GM12878 (cell line): Measurements from ENCODE around the gene KDM2A. TPM values are rescaled to one million over a fixed set of nuclear protein-coding genes. Genes with fewer than 3 reads are reported as not detected.

ENCODE experiments used
- ATAC-seq: fragments of 200-7000 bp; cut with Tn5 transposase; 3 replicates; pipeline ENCODE4 v1.9.1; 2020; ENCODE audit warnings: mild to moderate bottlenecking, moderate library complexity
- BruUV-seq: library from RNA; stranded (reverse); fragments of 400-500 nt; replicated peaks from 2 replicates; lab custom pipeline; 2021; lab: Mats Ljungman, UMichigan
- CTCF ChIA-PET: fragments of 300-600 bp; sonication (Branson Sonifier 250); formaldehyde crosslinking; extraction: SDS; loops from one replicate; lab custom pipeline; 2021; ENCODE audit warnings: inconsistent platforms; lab: Yijun Ruan, JAX
- POLR2A ChIA-PET: fragments of 350-600 bp; formaldehyde crosslinking; extraction: SDS; loops from one replicate; lab custom pipeline; 2021; ENCODE audit warnings: inconsistent platforms; lab: Charles Lee
- RAD21 ChIA-PET: fragments of 300-600 bp; sonication (Branson Sonifier 250); formaldehyde crosslinking; loops from one replicate; lab custom pipeline; 2023; ENCODE audit warnings: antibody characterized with exemption; ENCODE audit not compliant: unreplicated experiment; lab: Charles Lee
- SMC1A ChIA-PET: fragments of 300-600 bp; sonication (Branson Sonifier 250); formaldehyde crosslinking; loops from one replicate; lab custom pipeline; 2023; ENCODE audit not compliant: unreplicated experiment, uncharacterized antibody; lab: Charles Lee
- DNase-seq: peaks from one replicate; pipeline ENCODE4 v3.0.0-alpha.2; 2011; ENCODE audit warnings: low read depth, low spot score
- FAIRE-seq: peaks from 3 replicates; lab custom pipeline; 2011; peaks lifted over from hg19 to GRCh38; lab: Jason Lieb, UNC
- H2AFZ ChIP-seq: 2 replicates; pipeline ENCODE4 v1.6.0; 2011; ENCODE audit warnings: low read depth, low read length, control low read depth; ENCODE audit not compliant: control insufficient read depth
- H3K27ac ChIP-seq: 2 replicates; pipeline ENCODE4 v1.5.1; 2011; ENCODE audit warnings: control low read depth; ENCODE audit not compliant: control insufficient read depth, insufficient read depth
- H3K27me3 ChIP-seq, 2 experiments: replicated peaks in 1 of 2; 2 replicates each; pipeline versions ENCODE4 v1.6.0 to v1.6.1; 2011; ENCODE audit warnings: low read length in 1 of 2; ENCODE audit not compliant: control insufficient read depth in 2 of 2, insufficient read depth in 2 of 2
- H3K36me3 ChIP-seq, 2 experiments: 2 replicates each; pipeline ENCODE4 v1.5.1; 2011; ENCODE audit warnings: low read length in 1 of 2; ENCODE audit not compliant: control insufficient read depth in 2 of 2, insufficient read depth in 2 of 2
- H3K4me1 ChIP-seq: 2 replicates; pipeline ENCODE4 v1.6.1; 2011; ENCODE audit warnings: mild to moderate bottlenecking, low read length, moderate library complexity, mixed read lengths; ENCODE audit not compliant: control insufficient read depth, insufficient read depth
- H3K4me2 ChIP-seq: 2 replicates; pipeline ENCODE4 v1.6.0; 2011; ENCODE audit warnings: control low read depth; ENCODE audit not compliant: control insufficient read depth, insufficient read depth
- H3K4me3 ChIP-seq: fragments of 200-600 bp; sonication (generic); 2 replicates; pipeline ENCODE4 v1.5.1; 2016
- H3K79me2 ChIP-seq: 2 replicates; pipeline ENCODE4 v1.6.0; 2011; ENCODE audit warnings: low read length; ENCODE audit not compliant: control insufficient read depth, insufficient read depth
- H3K9ac ChIP-seq: 2 replicates; pipeline ENCODE4 v1.8.0; 2011; ENCODE audit warnings: low read length, control low read depth, mixed read lengths; ENCODE audit not compliant: control insufficient read depth, insufficient read depth
- H3K9me3 ChIP-seq: replicated peaks from 3 replicates; pipeline ENCODE4 v1.5.1; 2011; ENCODE audit warnings: mild to moderate bottlenecking, low read length; ENCODE audit not compliant: control insufficient read depth, insufficient read depth
- H4K20me1 ChIP-seq: 2 replicates; pipeline ENCODE4 v1.6.0; 2011; ENCODE audit not compliant: control insufficient read depth, insufficient read depth
- EED ChIP-seq: sonication (generic); IDR thresholded peaks from 2 replicates; pipeline ENCODE4 v1.6.1; 2016; ENCODE audit warnings: antibody characterized with exemption, low read depth
- MEF2A ChIP-seq: IDR thresholded peaks from 2 replicates; pipeline ENCODE4 v1.6.1; 2011; ENCODE audit warnings: low read depth, mild to moderate bottlenecking, low read length, moderate library complexity; ENCODE audit not compliant: insufficient read depth
- MEF2B ChIP-seq: fragments of 450-650 bp; IDR thresholded peaks from 2 replicates; pipeline ENCODE4 v1.6.1; 2018; ENCODE audit warnings: mild to moderate bottlenecking, moderate library complexity; ENCODE audit not compliant: partially characterized antibody, poor library complexity, severe bottlenecking
- POLR2A ChIP-seq: IDR thresholded peaks from 2 replicates; pipeline ENCODE4 v1.6.1; 2011; ENCODE audit warnings: low read depth, mild to moderate bottlenecking, low read length
- SPI1 ChIP-seq: IDR thresholded peaks from 2 replicates; pipeline ENCODE4 v1.6.1; 2011; ENCODE audit warnings: low read depth, mild to moderate bottlenecking, low read length, moderate library complexity, borderline replicate concordance; ENCODE audit not compliant: insufficient read depth
- ZNF217 ChIP-seq: fragments of 450-650 bp; IDR thresholded peaks from 2 replicates; pipeline ENCODE4 v1.6.1; 2017; ENCODE audit warnings: antibody characterized with exemption, mild to moderate bottlenecking
- WGBS: methylation state at CpG from one replicate; pipeline ENCODE4 v1.1.6; 2016; ENCODE audit warnings: low lambda C conversion rate; ENCODE audit not compliant: insufficient replicate concordance, insufficient coverage; ENCODE audit errors: missing lambda C conversion rate; 5-methylcytosine and 5-hydroxymethylcytosine counted together
- in situ Hi-C: fragments of 300-500 bp; cut with MboI; formaldehyde crosslinking; loops from 9 replicates; pipeline ENCODE4 v1.14.3; 2018; ENCODE audit warnings: mixed read lengths
- intact Hi-C: fragments of 100-400 bp; cut with micrococcal nuclease; formaldehyde crosslinking; loops from one replicate; pipeline ENCODE4 v1.14.2; 2022; ENCODE audit not compliant: unreplicated experiment
- polyA plus RNA-seq, 11 experiments: library from polyadenylated mRNA; depleted of rRNA in 4 of 11; unstranded in 6 of 11; stranded (reverse) in 5 of 11; fragments of >200 nt; fragmentation: Nextera tagmentation in 4 of 11; fragmentation: Illumina TruSeq in 1 of 11; extraction: Ambion mirVana in 4 of 11; extraction: Trizol in 1 of 11; gene quantifications; 1 replicate in 1 of 11; 2 replicates in 10 of 11; pipeline versions ENCODE4 v1.2.1 to v1.2.3, GENCODE V29; 2011 to 2016; ENCODE audit warnings: inconsistent platforms in 2 of 11, missing spikeins in 2 of 11, low read depth in 1 of 11
- total RNA-seq, 4 experiments: library from RNA; depleted of rRNA in 3 of 4; stranded (reverse); fragments of >200 nt in 3 of 4; fragmentation: Illumina TruSeq in 1 of 4; extraction: Trizol in 1 of 4; gene quantifications; 2 replicates each; pipeline versions ENCODE4 v1.2.1 to v1.2.3, GENCODE V29; 2013 to 2021
- TF ChIP-seq, protein P1 (sequence below): fragments of 450-650 bp; IDR thresholded peaks from 2 replicates; pipeline ENCODE4 v1.6.1; 2017; ENCODE audit warnings: mild to moderate bottlenecking, low read depth, inconsistent platforms; ENCODE audit not compliant: poor library complexity, severe bottlenecking

The KDM2A gene
- total and polyA plus RNA-seq, 10 of the 15 experiments (the other 5 are each of a cell fraction or from before 2014, with no cell fraction given) = 10.5 to 69.3 (median 41.6) TPM

DNA sequence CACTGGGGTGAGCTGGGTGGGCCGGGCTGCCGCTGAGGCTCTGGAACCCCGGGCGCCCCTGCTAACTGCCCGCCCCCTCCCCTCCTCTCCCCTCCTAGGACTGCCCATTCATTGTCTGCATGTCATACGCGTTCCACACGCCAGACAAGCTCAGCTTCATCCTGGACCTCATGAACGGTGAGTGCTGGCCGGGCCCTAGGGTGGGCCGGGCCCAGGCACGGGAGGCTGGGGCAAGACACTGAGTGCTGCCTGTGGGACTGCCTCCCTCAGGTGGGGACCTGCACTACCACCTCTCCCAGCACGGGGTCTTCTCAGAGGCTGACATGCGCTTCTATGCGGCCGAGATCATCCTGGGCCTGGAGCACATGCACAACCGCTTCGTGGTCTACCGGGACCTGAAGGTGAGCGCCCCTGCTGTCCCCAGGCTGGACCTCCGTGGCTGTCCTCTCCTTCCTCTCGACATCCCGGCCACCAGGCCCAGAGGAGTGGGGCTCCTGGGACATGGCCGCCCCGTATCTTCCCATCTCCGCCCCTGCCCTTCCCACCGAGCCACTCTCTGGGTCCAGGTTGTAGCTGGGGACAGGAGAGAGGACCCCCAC lies 162.6 kb downstream of the KDM2A start:
- BruUV-seq = no TSS peak
- H3K36me3 ChIP-seq = peaks cover 23 to 75% of the 10 kb centered on the region in 2 experiments
- intact Hi-C loops = no loop called here
- CTCF ChIA-PET = no interaction called here
- H4K20me1 ChIP-seq = no peaks in the 10 kb centered on the region
- no peak for TF ChIP-seq MEF2A
- TF ChIP-seq, protein P1, sequence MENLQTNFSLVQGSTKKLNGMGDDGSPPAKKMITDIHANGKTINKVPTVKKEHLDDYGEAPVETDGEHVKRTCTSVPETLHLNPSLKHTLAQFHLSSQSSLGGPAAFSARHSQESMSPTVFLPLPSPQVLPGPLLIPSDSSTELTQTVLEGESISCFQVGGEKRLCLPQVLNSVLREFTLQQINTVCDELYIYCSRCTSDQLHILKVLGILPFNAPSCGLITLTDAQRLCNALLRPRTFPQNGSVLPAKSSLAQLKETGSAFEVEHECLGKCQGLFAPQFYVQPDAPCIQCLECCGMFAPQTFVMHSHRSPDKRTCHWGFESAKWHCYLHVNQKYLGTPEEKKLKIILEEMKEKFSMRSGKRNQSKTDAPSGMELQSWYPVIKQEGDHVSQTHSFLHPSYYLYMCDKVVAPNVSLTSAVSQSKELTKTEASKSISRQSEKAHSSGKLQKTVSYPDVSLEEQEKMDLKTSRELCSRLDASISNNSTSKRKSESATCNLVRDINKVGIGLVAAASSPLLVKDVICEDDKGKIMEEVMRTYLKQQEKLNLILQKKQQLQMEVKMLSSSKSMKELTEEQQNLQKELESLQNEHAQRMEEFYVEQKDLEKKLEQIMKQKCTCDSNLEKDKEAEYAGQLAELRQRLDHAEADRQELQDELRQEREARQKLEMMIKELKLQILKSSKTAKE = no peak
- no peak for TF ChIP-seq MEF2B
- TF ChIP-seq POLR2A = 0 out of 2 replicates have a peak, but pooled peaks have one; percentile 15
- no peak for TF ChIP-seq ZNF217
- TF ChIP-seq SPI1 = no peak
- no peak for TF ChIP-seq EED
- TF ChIP-seq, all 136 proteins: peak for 1
- H3K4me2 ChIP-seq = no peak overlapping the region
- peaks cover 17% of the 10 kb centered on the region for H3K4me1 ChIP-seq
- no peaks in the 10 kb centered on the region for H3K27me3 ChIP-seq
- in situ Hi-C loops = no loop called here
- no peak overlapping the region for H3K4me3 ChIP-seq
- WGBS = 94% methylated on average over 24 of the region's 27 CpGs
- ChIA-PET SMC1A (no interaction called here), RAD21 (no interaction called here), POLR2A (no interaction called here)
- ATAC-seq = no peak
- no peak overlapping the region for H3K9ac ChIP-seq
- H3K79me2 ChIP-seq = peaks cover 24% of the 10 kb centered on the region
- H3K27ac ChIP-seq = no peak overlapping the region
- FAIRE-seq = no peak
- no peaks in the 10 kb centered on the region for H3K9me3 ChIP-seq
- no peak for DNase-seq
- no peak overlapping the region for H2AFZ ChIP-seq
